ENCODE data around the gene AHRR.

Gene AHRR

DNA sequence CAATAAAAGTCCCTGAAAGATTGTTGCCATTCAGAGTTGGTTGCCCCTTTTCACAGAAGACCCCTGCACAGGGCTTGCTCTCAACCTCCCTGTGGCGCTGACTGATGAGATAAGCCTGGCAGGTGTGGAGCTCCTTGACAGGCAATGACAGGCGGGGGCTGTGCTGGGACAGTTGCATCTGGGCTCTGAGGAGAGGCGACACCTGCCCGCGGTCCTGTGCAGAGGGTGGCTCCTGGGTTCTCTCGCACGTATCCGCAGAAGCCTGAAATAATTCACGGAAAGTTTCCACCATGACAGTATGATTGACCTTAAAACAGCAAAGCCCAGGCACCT is 101.7 kb downstream of the AHRR start:
- no peak overlapping the region for H3K27ac ChIP-seq (ENCODE audit: low read length)
- H3K9me3 ChIP-seq (ENCODE audit: control insufficient read depth in 2 of 2, low read length in 2 of 2), result no peaks in the 10 kb centered on the region
- no peaks in the 10 kb centered on the region for H3K36me3 ChIP-seq (ENCODE audit: control insufficient read depth in 2 of 2, insufficient read depth in 2 of 2, low read length in 2 of 2)
- no peak overlapping the region for H3K9ac ChIP-seq (ENCODE audit: low read length in 2 of 2)
- H3K27me3 ChIP-seq (ENCODE audit: control insufficient read depth in 1 of 2, insufficient read depth in 2 of 2, low read length in 2 of 2), result no peaks in the 10 kb centered on the region
- H3K4me1 ChIP-seq (ENCODE audit: control insufficient read depth, insufficient read depth, low read length), result no peaks in the 10 kb centered on the region
- H3K4me3 ChIP-seq (ENCODE audit: low read length in 2 of 2), result no peak overlapping the region

DNA sequence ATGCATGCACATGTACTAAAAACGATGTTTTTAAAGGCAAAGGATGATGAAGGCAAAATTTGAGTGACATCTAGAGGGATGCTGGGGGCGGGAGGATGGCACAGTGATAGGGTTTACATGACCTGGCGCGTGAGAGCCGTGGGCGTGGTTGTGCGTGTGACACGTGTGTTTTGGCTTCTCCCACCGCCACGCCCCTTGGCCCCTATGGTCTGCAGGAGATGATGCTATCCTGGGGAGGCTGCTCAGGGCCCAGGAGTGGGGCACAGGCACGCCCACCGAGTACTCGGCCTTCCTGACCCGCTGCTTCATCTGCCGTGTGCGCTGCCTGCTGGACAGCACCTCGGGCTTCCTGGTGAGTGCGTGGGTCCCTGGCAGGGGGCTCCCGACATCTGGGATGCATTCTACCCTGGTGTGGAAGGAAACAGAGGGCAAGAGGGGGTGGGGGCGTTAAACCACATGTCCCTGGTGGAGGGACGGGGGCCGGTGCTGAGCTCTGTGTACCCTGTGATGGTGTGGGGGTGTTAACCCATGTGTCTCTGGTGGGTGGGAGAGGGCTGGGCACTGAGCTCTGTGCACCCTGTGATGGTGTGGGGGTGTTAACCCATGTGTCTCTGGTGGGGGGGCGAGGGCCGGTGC is 102.2 kb downstream of the AHRR start:
- Histone ChIP-seq H3K4me1 (ENCODE audit: control insufficient read depth, insufficient read depth, low read length) (no peaks in the 10 kb centered on the region), H3K9ac (ENCODE audit: low read length in 2 of 2) (no peak overlapping the region), H3K36me3 (ENCODE audit: control insufficient read depth in 2 of 2, insufficient read depth in 2 of 2, low read length in 2 of 2) (no peaks in the 10 kb centered on the region), H3K27ac (ENCODE audit: low read length) (no peak overlapping the region), H3K27me3 (ENCODE audit: control insufficient read depth in 1 of 2, insufficient read depth in 2 of 2, low read length in 2 of 2) (no peaks in the 10 kb centered on the region), H3K9me3 (ENCODE audit: control insufficient read depth in 2 of 2, low read length in 2 of 2) (no peaks in the 10 kb centered on the region), H3K4me3 (ENCODE audit: low read length in 2 of 2) (no peak overlapping the region)

DNA sequence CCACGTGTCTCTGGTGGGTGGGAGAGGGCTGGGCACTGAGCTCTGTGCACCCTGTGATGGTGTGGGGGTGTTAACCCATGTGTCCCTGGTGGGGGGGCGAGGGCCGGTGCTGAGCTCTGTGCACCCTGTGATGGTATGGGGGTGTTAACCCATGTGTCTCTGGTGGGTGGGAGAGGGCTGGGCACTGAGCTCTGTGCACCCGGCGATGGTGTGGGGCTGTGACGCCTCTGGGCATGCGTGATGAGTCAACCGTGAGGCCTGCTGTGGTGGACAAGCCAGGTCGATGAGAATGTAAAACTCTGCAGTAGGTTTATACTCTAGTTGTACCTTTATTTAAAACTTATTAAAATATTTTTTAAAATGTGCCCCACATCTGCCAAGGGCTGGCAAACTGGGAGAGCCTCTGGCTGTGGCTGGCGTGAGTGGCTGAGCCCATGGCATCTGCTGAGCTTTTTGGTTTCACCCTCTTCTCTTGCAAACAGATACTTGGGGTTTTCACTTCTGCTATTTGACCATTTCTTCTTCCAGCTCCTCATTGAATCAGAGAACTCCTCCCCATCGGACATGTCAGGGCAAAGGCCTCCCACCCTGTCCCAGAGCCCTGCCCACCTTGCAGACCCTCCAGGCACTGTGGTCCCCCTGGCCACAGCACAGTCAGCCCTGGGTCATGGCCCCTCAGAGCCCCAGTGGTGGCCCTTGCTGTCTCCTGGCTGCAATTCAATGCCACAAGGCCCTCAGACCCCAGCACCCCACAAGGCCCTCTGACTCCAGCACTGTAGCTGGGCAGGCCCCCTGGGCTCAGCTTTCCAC is 103.0 kb downstream of the AHRR start:
- H3K4me1 ChIP-seq (ENCODE audit: control insufficient read depth, insufficient read depth, low read length), result no peaks in the 10 kb centered on the region
- H3K9ac ChIP-seq (ENCODE audit: low read length in 2 of 2), result no peak overlapping the region
- no peak overlapping the region for H3K4me3 ChIP-seq (ENCODE audit: low read length in 2 of 2)
- H3K27ac ChIP-seq (ENCODE audit: low read length), result no peak overlapping the region
- no peaks in the 10 kb centered on the region for H3K27me3 ChIP-seq (ENCODE audit: control insufficient read depth in 1 of 2, insufficient read depth in 2 of 2, low read length in 2 of 2)
- H3K9me3 ChIP-seq (ENCODE audit: control insufficient read depth in 2 of 2, low read length in 2 of 2), result no peaks in the 10 kb centered on the region
- no peaks in the 10 kb centered on the region for H3K36me3 ChIP-seq (ENCODE audit: control insufficient read depth in 2 of 2, insufficient read depth in 2 of 2, low read length in 2 of 2)

DNA sequence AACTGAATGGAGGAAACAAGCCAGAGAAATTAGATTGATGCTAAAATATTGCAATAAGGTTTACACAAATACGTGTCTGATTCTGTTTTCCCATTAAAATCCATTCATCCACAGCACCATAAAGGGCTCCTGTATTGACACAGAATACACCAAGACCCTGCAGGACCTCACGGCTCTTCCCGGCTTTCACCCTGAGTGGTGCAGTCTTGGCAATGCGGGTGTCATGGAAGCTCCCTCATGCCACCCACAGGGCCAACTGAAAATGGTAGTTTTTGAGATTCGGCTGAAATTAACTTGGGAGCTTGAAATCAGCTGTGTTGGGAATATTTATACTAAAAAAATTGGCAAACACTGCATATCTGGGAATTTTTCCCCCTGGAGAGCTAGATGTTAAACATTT is 104.2 kb downstream of the AHRR start:
- H3K9ac ChIP-seq (ENCODE audit: low read length in 2 of 2), result no peak overlapping the region
- no peak overlapping the region for H3K4me3 ChIP-seq (ENCODE audit: low read length in 2 of 2)
- peaks cover 0 to 2% of the 10 kb centered on the region in 2 donors for H3K27me3 ChIP-seq (ENCODE audit: control insufficient read depth in 1 of 2, insufficient read depth in 2 of 2, low read length in 2 of 2)

DNA sequence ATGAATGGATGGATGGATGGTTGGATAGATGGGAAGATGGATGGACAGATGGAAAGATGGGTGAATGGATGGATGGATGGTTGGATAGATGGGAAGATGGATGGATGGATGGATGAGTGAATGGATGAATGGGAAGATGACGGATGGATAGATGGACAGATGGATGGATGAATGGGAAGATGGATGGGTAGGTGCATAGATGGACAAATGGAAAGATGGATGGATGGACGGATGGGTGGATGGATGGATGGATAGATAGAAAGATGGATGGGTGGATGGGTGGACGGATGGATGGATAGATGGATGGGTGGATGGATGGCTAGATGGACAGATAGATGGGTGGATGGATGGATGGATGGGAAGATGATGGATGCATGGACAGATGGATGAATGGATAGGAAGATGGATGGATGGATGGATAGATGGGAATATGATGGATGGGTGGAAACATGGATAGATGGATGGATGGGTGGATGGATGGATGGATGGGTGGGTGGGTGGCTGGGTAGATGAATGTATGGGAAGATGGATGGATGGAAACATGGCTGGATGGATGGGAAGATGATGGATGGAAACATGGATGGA is 105.0 kb downstream of the AHRR start:
- H3K27ac ChIP-seq (ENCODE audit: low read length), result no peak overlapping the region
- no peaks in the 10 kb centered on the region for H3K9me3 ChIP-seq (ENCODE audit: control insufficient read depth in 2 of 2, low read length in 2 of 2)
- H3K4me1 ChIP-seq (ENCODE audit: control insufficient read depth, insufficient read depth, low read length), result peaks cover 2% of the 10 kb centered on the region
- peaks cover 0 to 2% of the 10 kb centered on the region in 2 donors for H3K27me3 ChIP-seq (ENCODE audit: control insufficient read depth in 1 of 2, insufficient read depth in 2 of 2, low read length in 2 of 2)
- H3K36me3 ChIP-seq (ENCODE audit: control insufficient read depth in 2 of 2, insufficient read depth in 2 of 2, low read length in 2 of 2), result no peaks in the 10 kb centered on the region
- no peak overlapping the region for H3K9ac ChIP-seq (ENCODE audit: low read length in 2 of 2)
- H3K4me3 ChIP-seq (ENCODE audit: low read length in 2 of 2), result no peak overlapping the region

More for the DNA sequence above, 104.2 kb downstream of the AHRR start:
- no peaks in the 10 kb centered on the region for H3K9me3 ChIP-seq (ENCODE audit: control insufficient read depth in 2 of 2, low read length in 2 of 2)
- H3K27ac ChIP-seq (ENCODE audit: low read length), result no peak overlapping the region
- H3K4me1 ChIP-seq (ENCODE audit: control insufficient read depth, insufficient read depth, low read length), result peaks cover under 1% of the 10 kb centered on the region
- no peaks in the 10 kb centered on the region for H3K36me3 ChIP-seq (ENCODE audit: control insufficient read depth in 2 of 2, insufficient read depth in 2 of 2, low read length in 2 of 2)

DNA sequence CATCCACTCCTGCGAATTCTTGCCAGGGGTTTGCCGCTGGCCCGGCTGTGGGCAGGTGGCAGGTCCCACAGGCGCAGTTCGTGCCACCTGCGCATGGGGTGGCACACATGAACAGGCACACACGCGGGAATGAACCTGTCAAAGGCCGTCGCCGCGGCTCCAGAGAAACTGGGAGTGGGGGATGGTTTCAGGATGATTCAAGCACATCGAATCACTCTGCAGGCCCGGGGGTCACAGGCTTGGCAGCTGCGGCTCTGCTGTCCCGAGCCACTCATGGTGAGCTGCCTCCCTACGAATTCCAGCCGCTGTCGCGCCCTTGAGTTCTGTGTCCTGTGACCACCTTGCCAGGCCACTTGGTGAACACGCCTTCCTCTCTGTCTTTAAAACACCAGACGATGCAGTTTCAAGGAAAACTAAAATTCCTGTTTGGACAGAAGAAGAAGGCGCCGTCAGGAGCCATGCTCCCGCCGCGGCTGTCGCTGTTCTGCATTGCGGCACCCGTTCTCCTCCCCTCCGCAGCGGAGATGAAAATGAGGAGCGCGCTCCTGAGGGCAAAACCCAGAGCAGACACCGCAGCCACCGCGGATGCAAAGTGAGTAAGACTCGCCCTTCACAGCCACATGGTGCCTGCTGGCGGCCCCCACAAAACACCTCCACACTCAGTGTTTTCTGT is 106.0 kb downstream of the AHRR start:
- no peak overlapping the region for H3K27ac ChIP-seq (ENCODE audit: low read length)
- H3K36me3 ChIP-seq (ENCODE audit: control insufficient read depth in 2 of 2, insufficient read depth in 2 of 2, low read length in 2 of 2), result no peaks in the 10 kb centered on the region
- H3K9me3 ChIP-seq (ENCODE audit: control insufficient read depth in 2 of 2, low read length in 2 of 2), result no peaks in the 10 kb centered on the region
- no peak overlapping the region for H3K4me3 ChIP-seq (ENCODE audit: low read length in 2 of 2)
- H3K4me1 ChIP-seq (ENCODE audit: control insufficient read depth, insufficient read depth, low read length), result peaks cover 2% of the 10 kb centered on the region
- peaks cover 0 to 2% of the 10 kb centered on the region in 2 donors for H3K27me3 ChIP-seq (ENCODE audit: control insufficient read depth in 1 of 2, insufficient read depth in 2 of 2, low read length in 2 of 2)
- no peak overlapping the region for H3K9ac ChIP-seq (ENCODE audit: low read length in 2 of 2)

DNA sequence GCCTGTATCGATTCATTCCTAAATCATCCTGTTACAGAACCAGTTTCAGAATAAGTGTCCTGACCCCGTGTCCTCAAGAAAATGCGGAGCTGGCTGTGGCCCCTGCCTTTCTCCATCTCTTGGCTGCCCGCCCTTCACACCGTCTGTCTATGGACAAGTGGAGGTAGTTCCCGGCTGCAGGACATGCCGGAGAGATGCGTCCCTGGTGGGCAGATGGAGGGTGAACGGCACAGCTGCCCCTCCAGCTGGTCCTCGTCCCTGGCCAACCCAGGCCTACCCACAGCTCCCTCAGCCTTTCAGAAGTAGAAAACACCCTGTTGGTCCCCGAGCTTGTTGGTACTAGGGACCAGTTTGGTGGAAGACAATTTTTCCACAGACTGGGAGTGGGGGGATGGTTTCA is 106.7 kb downstream of the AHRR start:
- Histone ChIP-seq H3K4me1 (ENCODE audit: control insufficient read depth, insufficient read depth, low read length) (peaks cover 2% of the 10 kb centered on the region), H3K27me3 (ENCODE audit: control insufficient read depth in 1 of 2, insufficient read depth in 2 of 2, low read length in 2 of 2) (peaks cover 0 to 3% of the 10 kb centered on the region in 2 donors), H3K9me3 (ENCODE audit: control insufficient read depth in 2 of 2, low read length in 2 of 2) (no peaks in the 10 kb centered on the region), H3K4me3 (ENCODE audit: low read length in 2 of 2) (no peak overlapping the region), H3K27ac (ENCODE audit: low read length) (no peak overlapping the region), H3K36me3 (ENCODE audit: control insufficient read depth in 2 of 2, insufficient read depth in 2 of 2, low read length in 2 of 2) (no peaks in the 10 kb centered on the region), H3K9ac (ENCODE audit: low read length in 2 of 2) (no peak overlapping the region)

DNA sequence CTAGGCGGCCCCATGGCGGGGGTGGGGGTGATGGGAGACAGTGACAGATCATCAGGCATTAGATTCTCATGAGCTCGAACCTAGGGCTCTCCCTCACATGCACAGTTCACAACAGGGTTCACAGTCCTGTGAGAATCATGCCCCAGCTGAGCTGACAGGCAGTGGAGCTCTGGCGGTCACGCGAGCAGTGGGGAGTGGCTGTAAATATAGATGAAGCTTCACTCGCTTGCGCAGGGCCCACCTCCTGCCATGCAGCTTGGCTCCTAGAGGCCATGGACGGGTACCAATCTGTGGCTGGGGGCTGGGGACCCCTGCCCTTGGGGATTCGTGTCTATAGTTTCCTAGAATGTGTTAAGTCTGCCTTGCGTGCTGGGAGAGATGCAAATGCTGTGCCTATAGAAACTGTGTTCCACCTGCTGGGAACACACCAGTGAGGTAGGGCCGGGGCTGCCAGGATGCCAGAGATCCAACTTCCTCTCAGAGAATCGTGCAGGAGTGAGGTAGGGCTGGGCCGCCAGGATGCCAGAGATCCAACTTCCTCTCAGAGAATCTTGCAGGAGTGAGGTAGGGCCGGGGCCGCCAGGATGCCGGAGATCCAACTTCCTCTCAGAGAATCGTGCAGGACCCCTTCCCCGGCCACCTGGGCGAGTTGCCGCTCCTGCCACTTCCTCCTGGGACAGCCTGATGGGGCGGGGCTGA is 107.4 kb downstream of the AHRR start:
- Histone ChIP-seq H3K4me1 (ENCODE audit: control insufficient read depth, insufficient read depth, low read length) (peaks cover 2% of the 10 kb centered on the region), H3K27me3 (ENCODE audit: control insufficient read depth in 1 of 2, insufficient read depth in 2 of 2, low read length in 2 of 2) (peaks cover 0 to 3% of the 10 kb centered on the region in 2 donors), H3K36me3 (ENCODE audit: control insufficient read depth in 2 of 2, insufficient read depth in 2 of 2, low read length in 2 of 2) (no peaks in the 10 kb centered on the region), H3K27ac (ENCODE audit: low read length) (no peak overlapping the region), H3K9me3 (ENCODE audit: control insufficient read depth in 2 of 2, low read length in 2 of 2) (no peaks in the 10 kb centered on the region), H3K9ac (ENCODE audit: low read length in 2 of 2) (no peak overlapping the region), H3K4me3 (ENCODE audit: low read length in 2 of 2) (no peak overlapping the region)

DNA sequence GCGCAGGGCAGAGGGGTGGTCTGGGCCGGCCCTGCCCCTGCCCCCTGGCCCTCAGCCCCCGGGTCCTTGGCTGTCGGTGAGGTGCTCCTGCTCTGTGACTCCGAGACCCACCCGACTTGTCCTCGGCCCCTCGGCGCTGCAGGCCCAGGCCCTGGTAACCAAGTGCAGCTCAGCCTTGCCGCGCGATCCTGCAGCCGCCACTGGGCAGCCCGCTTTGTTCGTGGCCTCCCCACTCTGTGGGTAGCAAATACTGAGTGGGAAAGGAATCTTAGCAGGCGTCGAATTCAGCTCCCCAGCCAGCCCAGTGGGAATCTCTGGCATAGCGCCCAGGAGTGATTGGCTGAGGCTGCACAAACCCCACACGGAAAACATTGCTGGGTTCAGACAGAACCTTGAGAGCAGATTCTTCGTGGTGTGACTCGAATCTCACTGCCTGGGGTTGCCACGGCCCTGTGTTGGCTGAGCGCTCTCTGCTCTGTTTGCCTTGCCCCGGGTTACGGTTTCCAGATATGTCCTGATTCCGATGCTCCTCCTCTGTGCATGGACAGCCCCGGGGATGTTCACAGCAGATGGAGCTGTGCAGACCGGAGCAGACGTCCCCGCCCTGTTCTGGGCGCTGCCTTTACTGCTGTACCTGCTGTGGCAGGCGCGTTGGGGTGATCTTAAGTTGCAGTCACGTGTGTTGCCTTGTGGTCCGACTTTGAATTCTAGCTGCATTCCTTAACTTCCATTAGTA is 108.1 kb downstream of the AHRR start:
- H3K4me3 ChIP-seq (ENCODE audit: low read length in 2 of 2), result no peak overlapping the region
- H3K9ac ChIP-seq (ENCODE audit: low read length in 2 of 2), result no peak overlapping the region
- no peaks in the 10 kb centered on the region for H3K9me3 ChIP-seq (ENCODE audit: control insufficient read depth in 2 of 2, low read length in 2 of 2)
- H3K27me3 ChIP-seq (ENCODE audit: control insufficient read depth in 1 of 2, insufficient read depth in 2 of 2, low read length in 2 of 2), result peaks cover 0 to 9% of the 10 kb centered on the region in 2 donors
- H3K4me1 ChIP-seq (ENCODE audit: control insufficient read depth, insufficient read depth, low read length), result peaks cover 2% of the 10 kb centered on the region
- H3K36me3 ChIP-seq (ENCODE audit: control insufficient read depth in 2 of 2, insufficient read depth in 2 of 2, low read length in 2 of 2), result no peaks in the 10 kb centered on the region
- H3K27ac ChIP-seq (ENCODE audit: low read length), result no peak overlapping the region

All from stomach smooth muscle (tissue), 2 donors.